ENCODE measurements around the gene VPS45. TPM values are rescaled to one million over a fixed set of nuclear protein-coding genes. Genes with fewer than 3 reads are reported as not detected.

VPS45 gene
- total and polyA plus RNA-seq, 8 donors = 7.4 to 23.7 (median 13.2) TPM

GRCh38 chr1:150022357-150022756, 45.2 kb upstream of the VPS45 start:
- Histone ChIP-seq H3K9me3 (no peaks in the 10 kb centered on the region), H3K27ac (peak overlapping the region in 2 of 4 donors; percentile 77 to 87), H3K4me3 (no peak overlapping the region), H3K4me1 (peaks cover 7 to 22% (median 14%) of the 10 kb centered on the region in 3 donors), H3K27me3 (no peaks in the 10 kb centered on the region), H3K36me3 (no peaks in the 10 kb centered on the region)
- DNase-seq = peak in 2 of 6 donors; percentile 27 to 38
- no peak for FAIRE-seq
- intact Hi-C loops (cut with DNase I) = no loop called here
- WGBS, 2 donors = 44 to 45% methylated on average over 6 of the region's 6 CpGs
- peak; percentile 41 to 50 (median 44) for ATAC-seq
- no peak for TF ChIP-seq CTCF (IDR thresholded peaks at IDR 0.05)

- no peaks in the 10 kb centered on the region for H3K36me3 ChIP-seq
- ATAC-seq (no peak), DNase-seq (no peak), FAIRE-seq (no peak)
- H3K9me3 ChIP-seq = no peaks in the 10 kb centered on the region
- H3K27me3 ChIP-seq = no peaks in the 10 kb centered on the region
- intact Hi-C loops (cut with DNase I) = no loop called here
- 74 to 85% methylated on average over 2 of the region's 2 CpGs for WGBS, 2 donors
- no peak overlapping the region for H3K27ac ChIP-seq
- peaks cover 7 to 22% (median 14%) of the 10 kb centered on the region in 3 donors for H3K4me1 ChIP-seq
- no peak for TF ChIP-seq CTCF (IDR thresholded peaks at IDR 0.05)
- H3K4me3 ChIP-seq = no peak overlapping the region
Observed at GRCh38 chr1:150024156-150024555, 43.4 kb upstream of the VPS45 start.

GRCh38 chr1:150028322-150028721, 39.3 kb upstream of the VPS45 start:
- H3K36me3 ChIP-seq = no peaks in the 10 kb centered on the region
- H3K9me3 ChIP-seq = no peaks in the 10 kb centered on the region
- H3K4me1 ChIP-seq = peaks cover 0 to 5% (median 0%) of the 10 kb centered on the region in 3 donors
- no peak for TF ChIP-seq CTCF (IDR thresholded peaks at IDR 0.05)
- FAIRE-seq (no peak), DNase-seq (no peak), ATAC-seq (no peak)
- 98 to 100% methylated on average over 1 of the region's 1 CpG for WGBS, 2 donors
- H3K4me3 ChIP-seq = no peak overlapping the region
- H3K27me3 ChIP-seq = no peaks in the 10 kb centered on the region
- no peak overlapping the region for H3K27ac ChIP-seq
- intact Hi-C loops (cut with DNase I) = no loop called here

- Histone ChIP-seq H3K36me3 (no peaks in the 10 kb centered on the region), H3K9me3 (no peaks in the 10 kb centered on the region), H3K27me3 (no peaks in the 10 kb centered on the region), H3K27ac (no peak overlapping the region), H3K4me1 (peaks cover 0 to 5% (median 0%) of the 10 kb centered on the region in 3 donors), H3K4me3 (no peak overlapping the region)
- intact Hi-C loops (cut with DNase I) = no loop called here
- no peak for TF ChIP-seq CTCF (IDR thresholded peaks at IDR 0.05)
- FAIRE-seq = no peak
- ATAC-seq = no peak
- DNase-seq = no peak
Observed at GRCh38 chr1:150034336-150034735, 33.2 kb upstream of the VPS45 start.

GRCh38 chr1:150049926-150050325, 17.6 kb upstream of the VPS45 start:
- no peak for DNase-seq
- Histone ChIP-seq H3K27ac (no peak overlapping the region), H3K4me1 (no peaks in the 10 kb centered on the region), H3K36me3 (no peaks in the 10 kb centered on the region), H3K9me3 (no peaks in the 10 kb centered on the region), H3K4me3 (no peak overlapping the region), H3K27me3 (no peaks in the 10 kb centered on the region)
- WGBS, 2 donors = 89% methylated on average over 2 of the region's 2 CpGs
- no peak for FAIRE-seq
- ATAC-seq = no peak
- no peak for TF ChIP-seq CTCF (IDR thresholded peaks at IDR 0.05)
- intact Hi-C loops (cut with DNase I) = loop anchor here (5.0 to 10.0 kb wide), 2 partner anchors 85 to 88 kb away; no protein-coding TSS in a partner anchor

Data from pancreas (tissue), 10 donors.